ENCODE measurements around the gene SAMD14.

Gene SAMD14

GRCh38 chr17:50093246-50093645 is 36.7 kb downstream of the SAMD14 start:
- no peak overlapping the region for H3K18ac ChIP-seq (ENCODE audit: low read depth in 1 of 2, low read length in 2 of 2)
- no peak overlapping the region for H4K91ac ChIP-seq (ENCODE audit: low read length)
- H3K9ac ChIP-seq (ENCODE audit: low read length) = peak overlapping the region; percentile 30
- no peak overlapping the region for H3K23ac ChIP-seq (ENCODE audit: low read length in 2 of 2)
- H3K79me1 ChIP-seq (replicated peaks; ENCODE audit: low read length, poor library complexity, severe bottlenecking) = peaks cover 26% of the 10 kb centered on the region
- H2BK120ac ChIP-seq (ENCODE audit: low read depth, low read length) = no peak overlapping the region
- H2AFZ ChIP-seq (ENCODE audit: low read depth, low read length) = no peak overlapping the region
- H3K14ac ChIP-seq (ENCODE audit: low read length in 2 of 2) = no peak overlapping the region
- peaks cover 20% of the 10 kb centered on the region for H3K4me1 ChIP-seq (ENCODE audit: control insufficient read depth, insufficient read depth, low read depth, low read length)
- H2BK15ac ChIP-seq (ENCODE audit: low read depth, poor library complexity, severe bottlenecking) = no peak overlapping the region
- WGBS = 86% methylated on average over 3 of the region's 3 CpGs
- H4K8ac ChIP-seq (ENCODE audit: low read length) = no peak overlapping the region
- no peak overlapping the region for H2BK12ac ChIP-seq (ENCODE audit: low read length in 2 of 2)
- no peak overlapping the region for H3K4me3 ChIP-seq (ENCODE audit: insufficient read depth in 1 of 2, low read depth in 1 of 2, low read length in 2 of 2)
- H3K4me2 ChIP-seq (ENCODE audit: low read length, poor library complexity, severe bottlenecking) = no peak overlapping the region
- H3K27ac ChIP-seq (ENCODE audit: low read length, poor library complexity, severe bottlenecking) = peak overlapping the region; percentile 17
- H3K4ac ChIP-seq (ENCODE audit: low read depth in 1 of 2, low read length in 2 of 2) = no peak overlapping the region
- H2AK5ac ChIP-seq (ENCODE audit: low read length, severe bottlenecking) = peak overlapping the region; percentile 59
- DNase-seq = no peak
- H3K9me3 ChIP-seq (ENCODE audit: control insufficient read depth, low read length) = no peaks in the 10 kb centered on the region
- no peaks in the 10 kb centered on the region for H3K27me3 ChIP-seq (ENCODE audit: control insufficient read depth in 1 of 2, insufficient read depth in 1 of 2, low read length in 2 of 2)
- no peak overlapping the region for H2BK5ac ChIP-seq (ENCODE audit: low read depth, low read length, poor library complexity, severe bottlenecking)
- peaks cover 40 to 49% of the 10 kb centered on the region in 2 experiments for H3K36me3 ChIP-seq (ENCODE audit: control insufficient read depth in 1 of 2, insufficient read depth in 2 of 2, low read depth in 1 of 2, low read length in 2 of 2)

DNA sequence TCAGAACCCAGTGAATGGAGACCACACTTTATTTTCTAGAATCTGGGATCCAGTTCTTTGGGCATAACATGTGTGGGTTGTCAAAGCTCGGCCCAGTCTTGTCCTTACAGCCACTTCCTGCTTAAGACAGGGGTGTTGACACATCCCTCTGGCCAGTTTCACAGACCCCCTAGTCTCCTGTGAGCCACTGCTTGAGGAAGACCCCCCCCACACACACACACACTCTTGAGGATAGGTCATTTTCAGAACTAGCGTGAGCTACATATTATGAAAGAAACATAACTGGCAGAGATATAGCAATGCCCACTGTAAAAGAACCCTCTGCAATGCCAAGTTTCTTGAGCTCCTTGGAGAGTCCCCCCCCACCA is 38.1 kb downstream of the SAMD14 start:
- Histone ChIP-seq H3K4me2 (ENCODE audit: low read length, poor library complexity, severe bottlenecking) (no peak overlapping the region), H3K4ac (ENCODE audit: low read depth in 1 of 2, low read length in 2 of 2) (no peak overlapping the region), H2AK5ac (ENCODE audit: low read length, severe bottlenecking) (no peak overlapping the region), H3K79me1 (replicated peaks; ENCODE audit: low read length, poor library complexity, severe bottlenecking) (peaks cover 28% of the 10 kb centered on the region), H2BK12ac (ENCODE audit: low read length in 2 of 2) (no peak overlapping the region), H3K18ac (ENCODE audit: low read depth in 1 of 2, low read length in 2 of 2) (no peak overlapping the region), H3K4me1 (ENCODE audit: control insufficient read depth, insufficient read depth, low read depth, low read length) (peaks cover 22% of the 10 kb centered on the region), H3K14ac (ENCODE audit: low read length in 2 of 2) (no peak overlapping the region), H2BK5ac (ENCODE audit: low read depth, low read length, poor library complexity, severe bottlenecking) (no peak overlapping the region), H3K23ac (ENCODE audit: low read length in 2 of 2) (no peak overlapping the region), H2BK15ac (ENCODE audit: low read depth, poor library complexity, severe bottlenecking) (no peak overlapping the region), H3K36me3 (ENCODE audit: control insufficient read depth in 1 of 2, insufficient read depth in 2 of 2, low read depth in 1 of 2, low read length in 2 of 2) (peaks cover 27 to 52% of the 10 kb centered on the region in 2 experiments), H4K91ac (ENCODE audit: low read length) (no peak overlapping the region), H2AFZ (ENCODE audit: low read depth, low read length) (no peak overlapping the region), H3K9me3 (ENCODE audit: control insufficient read depth, low read length) (no peaks in the 10 kb centered on the region), H4K8ac (ENCODE audit: low read length) (no peak overlapping the region), H3K4me3 (ENCODE audit: insufficient read depth in 1 of 2, low read depth in 1 of 2, low read length in 2 of 2) (no peak overlapping the region), H2BK120ac (ENCODE audit: low read depth, low read length) (no peak overlapping the region), H3K27ac (ENCODE audit: low read length, poor library complexity, severe bottlenecking) (peak overlapping the region; percentile 27), H3K27me3 (ENCODE audit: control insufficient read depth in 1 of 2, insufficient read depth in 1 of 2, low read length in 2 of 2) (no peaks in the 10 kb centered on the region), H3K9ac (ENCODE audit: low read length) (no peak overlapping the region)
- no peak for DNase-seq
- 50% methylated on average over 1 of the region's 2 CpGs for WGBS

DNA sequence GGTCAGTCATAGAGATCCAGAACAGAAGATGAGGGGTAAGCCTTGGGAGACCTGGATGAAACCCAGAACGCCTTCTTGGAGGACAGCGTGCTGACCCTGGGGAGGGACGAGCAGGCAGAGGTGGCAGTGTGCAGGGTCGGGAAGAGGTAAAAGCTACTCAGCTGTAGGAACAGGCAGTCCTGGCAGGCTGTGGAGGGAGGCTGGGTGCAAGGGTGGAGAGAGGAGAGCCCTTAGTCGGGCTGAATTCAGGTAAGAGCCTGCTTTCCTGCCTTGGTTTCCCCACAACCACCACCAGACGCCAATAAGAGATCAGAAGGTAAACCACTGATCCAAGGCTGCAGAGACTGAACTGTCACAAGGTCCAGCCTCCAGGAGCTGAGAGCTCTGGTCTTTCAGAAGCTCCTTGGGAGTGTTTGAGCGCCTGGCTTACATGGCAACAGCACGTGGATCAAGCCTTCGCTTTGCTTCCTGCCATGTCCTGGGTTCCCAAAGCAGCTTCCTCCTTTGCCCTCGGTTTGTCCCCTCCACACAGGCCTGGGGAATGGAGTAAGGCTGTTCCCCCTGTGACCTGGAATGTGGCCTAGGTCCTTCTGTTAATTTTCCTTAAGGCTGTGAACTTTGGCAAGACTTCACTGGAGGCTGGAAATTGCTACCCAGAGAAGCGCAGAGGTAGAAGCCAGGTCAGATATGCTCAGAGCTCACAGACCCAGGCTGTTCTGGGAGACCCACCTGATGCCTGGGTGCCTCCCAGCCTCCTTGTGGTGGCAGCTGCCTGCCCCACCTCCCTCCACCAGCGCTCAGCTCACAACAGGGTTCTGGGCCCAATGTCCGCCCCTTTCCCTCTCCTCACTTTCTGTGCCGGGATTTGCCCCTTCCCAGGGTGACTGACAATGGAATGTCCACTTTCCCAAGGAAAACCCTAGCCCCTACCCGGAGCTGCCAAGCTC is 38.7 kb downstream of the SAMD14 start:
- H2AK5ac ChIP-seq (ENCODE audit: low read length, severe bottlenecking) = no peak overlapping the region
- no peak overlapping the region for H3K4me3 ChIP-seq (ENCODE audit: insufficient read depth in 1 of 2, low read depth in 1 of 2, low read length in 2 of 2)
- H3K18ac ChIP-seq (ENCODE audit: low read depth in 1 of 2, low read length in 2 of 2) = no peak overlapping the region
- H3K4me2 ChIP-seq (ENCODE audit: low read length, poor library complexity, severe bottlenecking) = no peak overlapping the region
- DNase-seq = no peak
- no peak overlapping the region for H2AFZ ChIP-seq (ENCODE audit: low read depth, low read length)
- H4K8ac ChIP-seq (ENCODE audit: low read length) = peak overlapping the region; percentile 19
- H3K27ac ChIP-seq (ENCODE audit: low read length, poor library complexity, severe bottlenecking) = peak overlapping the region; percentile 27
- H2BK12ac ChIP-seq (ENCODE audit: low read length in 2 of 2) = no peak overlapping the region
- H3K9ac ChIP-seq (ENCODE audit: low read length) = no peak overlapping the region
- H3K27me3 ChIP-seq (ENCODE audit: control insufficient read depth in 1 of 2, insufficient read depth in 1 of 2, low read length in 2 of 2) = no peaks in the 10 kb centered on the region
- no peak overlapping the region for H2BK15ac ChIP-seq (ENCODE audit: low read depth, poor library complexity, severe bottlenecking)
- H3K4ac ChIP-seq (ENCODE audit: low read depth in 1 of 2, low read length in 2 of 2) = no peak overlapping the region
- WGBS = 86% methylated on average over 14 of the region's 15 CpGs
- peaks cover 27 to 57% of the 10 kb centered on the region in 2 experiments for H3K36me3 ChIP-seq (ENCODE audit: control insufficient read depth in 1 of 2, insufficient read depth in 2 of 2, low read depth in 1 of 2, low read length in 2 of 2)
- H3K4me1 ChIP-seq (ENCODE audit: control insufficient read depth, insufficient read depth, low read depth, low read length) = peaks cover 16% of the 10 kb centered on the region
- H3K14ac ChIP-seq (ENCODE audit: low read length in 2 of 2) = no peak overlapping the region
- no peak overlapping the region for H2BK5ac ChIP-seq (ENCODE audit: low read depth, low read length, poor library complexity, severe bottlenecking)
- H3K23ac ChIP-seq (ENCODE audit: low read length in 2 of 2) = no peak overlapping the region
- H3K79me1 ChIP-seq (replicated peaks; ENCODE audit: low read length, poor library complexity, severe bottlenecking) = peaks cover 22% of the 10 kb centered on the region
- H4K91ac ChIP-seq (ENCODE audit: low read length) = no peak overlapping the region
- H3K9me3 ChIP-seq (ENCODE audit: control insufficient read depth, low read length) = no peaks in the 10 kb centered on the region
- H2BK120ac ChIP-seq (ENCODE audit: low read depth, low read length) = no peak overlapping the region

DNA sequence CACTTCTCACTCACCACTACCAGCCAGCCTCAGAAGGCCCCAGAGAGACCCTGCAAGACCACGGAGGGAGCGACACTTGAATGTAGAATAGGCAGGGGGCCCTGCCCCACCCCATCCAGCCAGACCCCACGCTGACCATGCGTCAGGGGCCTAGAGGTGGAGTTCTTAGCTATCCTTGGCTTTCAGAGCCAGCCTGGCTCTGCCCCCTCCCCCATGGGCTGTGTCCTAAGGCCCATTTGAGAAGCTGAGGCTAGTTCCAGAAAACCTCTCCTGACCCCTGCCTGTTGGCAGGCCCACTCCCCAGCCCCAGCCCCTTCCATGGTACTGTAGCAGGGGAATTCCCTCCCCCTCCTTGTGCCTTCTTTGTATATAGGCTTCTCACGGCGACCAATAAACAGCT is 39.9 kb downstream of the SAMD14 start:
- Histone ChIP-seq H3K4me3 (ENCODE audit: insufficient read depth in 1 of 2, low read depth in 1 of 2, low read length in 2 of 2) (no peak overlapping the region), H4K8ac (ENCODE audit: low read length) (no peak overlapping the region), H3K4me2 (ENCODE audit: low read length, poor library complexity, severe bottlenecking) (no peak overlapping the region), H2BK5ac (ENCODE audit: low read depth, low read length, poor library complexity, severe bottlenecking) (no peak overlapping the region), H2BK12ac (ENCODE audit: low read length in 2 of 2) (no peak overlapping the region), H3K18ac (ENCODE audit: low read depth in 1 of 2, low read length in 2 of 2) (no peak overlapping the region), H4K91ac (ENCODE audit: low read length) (no peak overlapping the region), H2AFZ (ENCODE audit: low read depth, low read length) (no peak overlapping the region), H3K27me3 (ENCODE audit: control insufficient read depth in 1 of 2, insufficient read depth in 1 of 2, low read length in 2 of 2) (no peaks in the 10 kb centered on the region), H3K4me1 (ENCODE audit: control insufficient read depth, insufficient read depth, low read depth, low read length) (peaks cover 9% of the 10 kb centered on the region), H3K36me3 (ENCODE audit: control insufficient read depth in 1 of 2, insufficient read depth in 2 of 2, low read depth in 1 of 2, low read length in 2 of 2) (peaks cover 27 to 60% of the 10 kb centered on the region in 2 experiments), H3K9me3 (ENCODE audit: control insufficient read depth, low read length) (no peaks in the 10 kb centered on the region), H2BK120ac (ENCODE audit: low read depth, low read length) (no peak overlapping the region), H3K14ac (ENCODE audit: low read length in 2 of 2) (no peak overlapping the region), H3K9ac (ENCODE audit: low read length) (no peak overlapping the region), H3K4ac (ENCODE audit: low read depth in 1 of 2, low read length in 2 of 2) (no peak overlapping the region), H3K79me1 (replicated peaks; ENCODE audit: low read length, poor library complexity, severe bottlenecking) (peaks cover 14% of the 10 kb centered on the region), H3K23ac (ENCODE audit: low read length in 2 of 2) (no peak overlapping the region), H2AK5ac (ENCODE audit: low read length, severe bottlenecking) (no peak overlapping the region), H3K27ac (ENCODE audit: low read length, poor library complexity, severe bottlenecking) (peak overlapping the region; percentile 16), H2BK15ac (ENCODE audit: low read depth, poor library complexity, severe bottlenecking) (peak overlapping the region; percentile 31)
- 77% methylated on average over 6 of the region's 6 CpGs for WGBS
- no peak for DNase-seq

Measured in mesenchymal stem cell (in vitro differentiated cells and primary cell).